GM12891 (cell line): Measurements from ENCODE around the gene NPSR1.
"Not testable (repeated sequence)": the region's sequence is repeated elsewhere in the genome, so short reads cannot be mapped to it uniquely, and the experiment has no call there.

Experiments used
- DNase-seq: peaks from one replicate; pipeline ENCODE4 v3.0.0; 2011; ENCODE audit warnings: low spot score; ENCODE audit not compliant: insufficient read length
- FAIRE-seq: peaks from 2 replicates; lab custom pipeline; 2011; peaks lifted over from hg19 to GRCh38; lab: Jason Lieb, UNC
- PAX5 ChIP-seq: IDR thresholded peaks from 2 replicates; pipeline ENCODE4 v1.6.1; 2011; ENCODE audit warnings: low read length, moderate library complexity, mild to moderate bottlenecking; ENCODE audit not compliant: insufficient read depth, severe bottlenecking
- POLR2A ChIP-seq: IDR thresholded peaks from 2 replicates; pipeline ENCODE4 v1.6.1; 2011; ENCODE audit warnings: low read depth, low read length, control low read depth
- POLR2AphosphoS5 ChIP-seq: IDR thresholded peaks from 2 replicates; pipeline ENCODE4 v1.6.1; 2011; ENCODE audit warnings: low read depth, low read length, control low read depth
- POU2F2 ChIP-seq: IDR thresholded peaks from 2 replicates; pipeline ENCODE4 v1.6.1; 2011; ENCODE audit warnings: low read depth, mild to moderate bottlenecking, control low read depth, low read length, moderate library complexity
- SPI1 ChIP-seq: IDR thresholded peaks from 2 replicates; pipeline ENCODE4 v1.6.1; 2011; ENCODE audit warnings: low read depth, low read length, control low read depth
- TAF1 ChIP-seq: IDR thresholded peaks from 2 replicates; pipeline ENCODE4 v1.6.1; 2011; ENCODE audit warnings: low read depth, low read length, control low read depth

The NPSR1 gene

GRCh38 chr7:34772296-34772938, 114.4 kb downstream of the NPSR1 start:
- FAIRE-seq (no peak), DNase-seq (no peak)
- TF ChIP-seq POU2F2 = no peak
- no peak for TF ChIP-seq SPI1
- no peak for TF ChIP-seq POLR2AphosphoS5
- TF ChIP-seq PAX5 = no peak
- TF ChIP-seq TAF1 = no peak

- FAIRE-seq (no peak), DNase-seq (no peak)
- TF ChIP-seq POLR2AphosphoS5 (no peak), PAX5 (no peak), SPI1 (no peak), POU2F2 (no peak), TAF1 (no peak), POLR2A (no peak)
Observed at GRCh38 chr7:34776748-34777358, 118.8 kb downstream of the NPSR1 start.

- no peak for FAIRE-seq
- no peak for DNase-seq
- TF ChIP-seq POLR2AphosphoS5 = no peak
- TF ChIP-seq POU2F2 = no peak
- no peak for TF ChIP-seq TAF1
- no peak for TF ChIP-seq SPI1
- no peak for TF ChIP-seq PAX5
- TF ChIP-seq POLR2A = no peak
Observed at GRCh38 chr7:34780546-34780945, 122.5 kb downstream of the NPSR1 start.

DNA sequence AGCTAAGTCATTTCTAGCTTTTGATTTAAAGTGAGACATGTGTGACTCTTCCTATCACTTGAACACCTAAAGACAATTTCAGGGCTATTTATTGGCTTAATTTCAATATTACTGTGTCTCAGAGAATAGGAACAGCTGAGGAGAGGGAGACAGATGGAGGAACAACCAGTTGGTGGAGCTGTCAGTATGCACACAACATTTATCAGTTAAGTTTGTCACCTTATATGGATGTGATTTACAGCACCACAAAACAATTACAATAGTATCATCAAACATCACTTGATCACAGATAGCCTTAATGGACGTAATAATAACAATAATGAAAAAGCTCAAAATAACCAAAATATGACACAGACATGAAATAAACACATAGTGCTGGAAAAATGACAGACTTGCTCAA, 129.6 kb downstream of the NPSR1 start:
- TF ChIP-seq POLR2A (no peak), TAF1 (no peak), POLR2AphosphoS5 (no peak), SPI1 (no peak), PAX5 (no peak), POU2F2 (no peak)
- DNase-seq = no peak
- no peak for FAIRE-seq

DNA sequence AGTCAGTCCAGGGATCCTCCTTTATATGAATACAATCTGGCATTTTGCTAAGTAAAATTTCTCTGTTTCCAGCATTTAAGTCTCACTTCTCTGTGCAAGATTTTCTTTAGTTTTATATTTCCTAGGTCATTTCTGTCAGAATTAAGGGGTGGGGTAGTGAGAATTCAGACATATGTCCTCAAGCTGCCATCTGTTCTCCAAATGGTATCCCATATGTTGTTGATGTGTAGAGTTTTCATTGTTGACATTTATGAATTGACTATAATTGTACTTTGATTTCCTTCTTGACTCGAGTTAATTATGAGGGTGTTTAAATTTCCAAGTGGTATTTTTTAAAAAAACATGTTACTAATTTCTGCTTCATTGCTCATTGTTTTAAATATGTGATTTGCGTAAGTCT, 148.8 kb downstream of the NPSR1 start:
- TF ChIP-seq POU2F2 (no peak), POLR2A (no peak), TAF1 (no peak), SPI1 (no peak), POLR2AphosphoS5 (no peak), PAX5 (no peak)
- no peak for FAIRE-seq
- no peak for DNase-seq

GRCh38 chr7:34807548-34808340, 149.7 kb downstream of the NPSR1 start:
- DNase-seq (no peak), FAIRE-seq (no peak)
- TF ChIP-seq TAF1 (no peak), SPI1 (no peak), POLR2A (no peak), POU2F2 (no peak), POLR2AphosphoS5 (no peak), PAX5 (no peak)

GRCh38 chr7:34814203-34814842, 156.3 kb downstream of the NPSR1 start:
- FAIRE-seq, DNase-seq: not testable (repeated sequence)

- FAIRE-seq = no peak
- no peak for TF ChIP-seq POU2F2
- no peak for TF ChIP-seq PAX5
- TF ChIP-seq POLR2A = no peak
- TF ChIP-seq SPI1 = no peak
- no peak for TF ChIP-seq POLR2AphosphoS5
- no peak for TF ChIP-seq TAF1
- no peak for DNase-seq
Observed at GRCh38 chr7:34821932-34822558, 164.0 kb downstream of the NPSR1 start.
